Spleen (tissue), 7 donors: Measurements from ENCODE around the gene SPECC1.

Source experiments
- POLR2A ChIP-seq, 3 donors: fragments of 450-650 bp; IDR thresholded peaks; one replicate each; pipeline ENCODE4 v1.5.1; 2017; ENCODE audit warnings: antibody characterized with exemption in 3 of 3, mild to moderate bottlenecking in 1 of 3
- POLR2AphosphoS5 ChIP-seq, 3 donors: sonication (generic); formaldehyde crosslinking; IDR thresholded peaks; one replicate each; pipeline ENCODE4 v1.5.1; 2017; ENCODE audit warnings: antibody characterized with exemption in 3 of 3
- TF ChIP-seq, protein P1 (sequence below), 11 experiments: fragments of 200-600 bp in 7 of 11; fragments of 450-650 bp in 4 of 11; sonication (generic) in 4 of 11; IDR thresholded peaks in 8 of 11; conservative IDR thresholded peaks in 3 of 11; 1 replicate in 7 of 11; 2 replicates in 4 of 11; pipeline versions ENCODE4 v1.4.0 to v1.8.0; 2016 to 2021; ENCODE audit warnings: antibody characterized with exemption in 11 of 11, inconsistent platforms in 4 of 11, mild to moderate bottlenecking in 1 of 11
- donor health status: DM: no; HTN: no; CAD: no; lungs with moderate emphysema.
- donor health status: DM: no; HTN: no; CAD: no.
- donor health status: DM: no; HTN: no; CAD: no.

- TF ChIP-seq, protein P1, sequence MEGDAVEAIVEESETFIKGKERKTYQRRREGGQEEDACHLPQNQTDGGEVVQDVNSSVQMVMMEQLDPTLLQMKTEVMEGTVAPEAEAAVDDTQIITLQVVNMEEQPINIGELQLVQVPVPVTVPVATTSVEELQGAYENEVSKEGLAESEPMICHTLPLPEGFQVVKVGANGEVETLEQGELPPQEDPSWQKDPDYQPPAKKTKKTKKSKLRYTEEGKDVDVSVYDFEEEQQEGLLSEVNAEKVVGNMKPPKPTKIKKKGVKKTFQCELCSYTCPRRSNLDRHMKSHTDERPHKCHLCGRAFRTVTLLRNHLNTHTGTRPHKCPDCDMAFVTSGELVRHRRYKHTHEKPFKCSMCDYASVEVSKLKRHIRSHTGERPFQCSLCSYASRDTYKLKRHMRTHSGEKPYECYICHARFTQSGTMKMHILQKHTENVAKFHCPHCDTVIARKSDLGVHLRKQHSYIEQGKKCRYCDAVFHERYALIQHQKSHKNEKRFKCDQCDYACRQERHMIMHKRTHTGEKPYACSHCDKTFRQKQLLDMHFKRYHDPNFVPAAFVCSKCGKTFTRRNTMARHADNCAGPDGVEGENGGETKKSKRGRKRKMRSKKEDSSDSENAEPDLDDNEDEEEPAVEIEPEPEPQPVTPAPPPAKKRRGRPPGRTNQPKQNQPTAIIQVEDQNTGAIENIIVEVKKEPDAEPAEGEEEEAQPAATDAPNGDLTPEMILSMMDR (IDR thresholded peaks at IDR 0.05 in 8 of 11, conservative IDR thresholded peaks at IDR 0.05 in 3 of 11), result no peak
- TF ChIP-seq POLR2AphosphoS5 (IDR thresholded peaks at IDR 0.05) (no peak), POLR2A (IDR thresholded peaks at IDR 0.05) (no peak)
Observed at GRCh38 chr17:20051624-20052023, 42.5 kb downstream of the SPECC1 start.
